Panc1 (cell line): ENCODE measurements around the gene LRRK1. TPM values are rescaled to one million over a fixed set of nuclear protein-coding genes. Genes with fewer than 3 reads are reported as not detected.

ENCODE experiments used
- ATAC-seq: fragments of 200-7000 bp; cut with Tn5 transposase; 2 replicates; pipeline ENCODE4 v1.9.1; 2020; ENCODE audit warnings: mild to moderate bottlenecking, moderate library complexity
- BruUV-seq: library from RNA; stranded (reverse); fragments of 400-500 nt; replicated peaks from 2 replicates; lab custom pipeline; 2021; lab: Mats Ljungman, UMichigan
- CTCF ChIA-PET: fragments of 300-600 bp; sonication (Branson Sonifier 250); formaldehyde crosslinking; loops from one replicate; lab custom pipeline; 2022; ENCODE audit warnings: antibody characterized with exemption; lab: Charles Lee
- POLR2A ChIA-PET: fragments of 300-600 bp; sonication (Branson Sonifier 250); formaldehyde crosslinking; loops from one replicate; lab custom pipeline; 2022; ENCODE audit warnings: antibody characterized with exemption; lab: Charles Lee
- DNase-seq: peaks from one replicate; pipeline ENCODE4 v3.0.0-alpha.2; 2010; ENCODE audit warnings: low read depth, low spot score
- H3K27ac ChIP-seq: 2 replicates; pipeline ENCODE4 v1.5.1; 2011; ENCODE audit warnings: mild to moderate bottlenecking, low read length, inconsistent platforms
- H3K27me3 ChIP-seq: fragments of 200-500 bp; sonication (Bioruptor generic); 2 replicates; pipeline ENCODE4 v1.6.0; 2014; ENCODE audit warnings: low read length, inconsistent platforms; ENCODE audit not compliant: control insufficient read depth, insufficient read depth
- H3K36me3 ChIP-seq: fragments of 200-500 bp; sonication (Bioruptor generic); 2 replicates; pipeline ENCODE4 v1.5.1; 2014; ENCODE audit warnings: inconsistent platforms, mild to moderate bottlenecking, low read length, moderate library complexity; ENCODE audit not compliant: control insufficient read depth, insufficient read depth
- H3K4me1 ChIP-seq: 2 replicates; pipeline ENCODE4 v1.5.1; 2011; ENCODE audit warnings: inconsistent platforms, mild to moderate bottlenecking, low read length, moderate library complexity; ENCODE audit not compliant: control insufficient read depth, insufficient read depth
- H3K4me3 ChIP-seq, 2 experiments: 2 replicates each; pipeline ENCODE4 v1.5.1; 2011 to 2012; ENCODE audit warnings: low read depth in 2 of 2, low read length in 2 of 2, mild to moderate bottlenecking in 2 of 2, inconsistent platforms in 1 of 2, moderate library complexity in 1 of 2
- H3K9me3 ChIP-seq: fragments of 200-500 bp; sonication (Bioruptor generic); 2 replicates; pipeline ENCODE4 v1.5.1; 2014; ENCODE audit warnings: low read depth, mild to moderate bottlenecking, inconsistent platforms, low read length, moderate library complexity; ENCODE audit not compliant: control insufficient read depth, insufficient read depth
- CTCF ChIP-seq: fragments of 450-650 bp; IDR thresholded peaks from 2 replicates; pipeline ENCODE4 v1.5.1; 2017; ENCODE audit warnings: mild to moderate bottlenecking
- POLR2AphosphoS5 ChIP-seq: IDR thresholded peaks from 2 replicates; pipeline ENCODE4 v1.6.1; 2012; ENCODE audit warnings: mild to moderate bottlenecking, low read depth, low read length, moderate library complexity
- REST ChIP-seq, 2 experiments: IDR thresholded peaks; 2 replicates each; pipeline ENCODE4 v1.6.1; 2011 to 2012; ENCODE audit warnings: low read depth in 2 of 2, control low read depth in 1 of 2, low read length in 1 of 2, mild to moderate bottlenecking in 1 of 2, moderate library complexity in 1 of 2; ENCODE audit not compliant: insufficient read depth in 1 of 2
- SIN3A ChIP-seq: IDR thresholded peaks from 2 replicates; pipeline ENCODE4 v1.6.1; 2012; ENCODE audit warnings: low read depth, mild to moderate bottlenecking, low read length, moderate library complexity, borderline replicate concordance; ENCODE audit not compliant: insufficient read depth
- TCF7L2 ChIP-seq: IDR thresholded peaks from 2 replicates; pipeline ENCODE4 v1.6.1; 2011; ENCODE audit warnings: mild to moderate bottlenecking, low read depth, low read length, inconsistent platforms
- in situ Hi-C: cut with HindIII; loops from 2 replicates; pipeline ENCODE4 v1.10.0; 2016; ENCODE audit warnings: low sequenced_read_pairs, low pct_unique_long_range_greater_than_20kb
- intact Hi-C: fragments of 100-400 bp; cut with micrococcal nuclease; formaldehyde crosslinking; loops from one replicate; pipeline ENCODE4 v1.10.0; 2022; ENCODE audit not compliant: unreplicated experiment
- total RNA-seq: library from RNA; stranded (reverse); gene quantifications from one replicate; pipeline ENCODE4 v1.2.1, GENCODE V29; 2021; ENCODE audit not compliant: unreplicated experiment

The LRRK1 gene
- total RNA-seq, 1 experiment from 2014 or later, result 88.0 TPM

GRCh38 chr15:101066501-101067408, 147.6 kb downstream of the LRRK1 start:
- no peaks in the 10 kb centered on the region for H3K9me3 ChIP-seq

More at GRCh38 chr15:101066501-101067408, 147.6 kb downstream of the LRRK1 start:
- ATAC-seq (no peak), DNase-seq (no peak)
- H3K36me3 ChIP-seq, result peaks cover 3% of the 10 kb centered on the region
- CTCF ChIA-PET, result no interaction called here
- H3K27me3 ChIP-seq, result no peaks in the 10 kb centered on the region
- BruUV-seq, result no TSS peak
- H3K4me1 ChIP-seq, result peaks cover 6% of the 10 kb centered on the region; the same call in 1 of the 2 replicates
- in situ Hi-C loops, result no loop called here
- no peak overlapping the region for H3K27ac ChIP-seq
- H3K4me3 ChIP-seq, result no peak overlapping the region
- POLR2A ChIA-PET, result no interaction called here
- intact Hi-C loops, result no loop called here
- no peak for TF ChIP-seq TCF7L2
- TF ChIP-seq REST (IDR thresholded peaks at IDR 0.05; ENCODE audit: insufficient read depth in 1 of 2, low read depth in 2 of 2, low read length in 1 of 2), result no peak
- TF ChIP-seq POLR2AphosphoS5, result no peak
- TF ChIP-seq CTCF, result no peak
- TF ChIP-seq SIN3A, result no peak
